PC-9 (cell line): ENCODE data around the gene CHST2. TPM values are rescaled to one million over a fixed set of nuclear protein-coding genes. Genes with fewer than 3 reads are reported as not detected.

Source experiments
- BruUV-seq: library from RNA; stranded (reverse); fragments of 400-500 nt; replicated peaks from 2 replicates; lab custom pipeline; 2021; lab: Mats Ljungman, UMichigan
- CTCF ChIA-PET: fragments of 300-600 bp; sonication (Branson Sonifier 250); formaldehyde crosslinking; loops from one replicate; lab custom pipeline; 2022; ENCODE audit warnings: antibody characterized with exemption; lab: Charles Lee
- POLR2A ChIA-PET: fragments of 300-600 bp; sonication (Branson Sonifier 250); formaldehyde crosslinking; loops from one replicate; lab custom pipeline; 2022; ENCODE audit warnings: antibody characterized with exemption; ENCODE audit not compliant: unreplicated experiment; lab: Charles Lee
- DNase-seq, 2 experiments: peaks; one replicate each; pipeline versions ENCODE4 v3.0.0 to v3.0.0-alpha.2; 2015 to 2022; ENCODE audit warnings: mixed read lengths in 1 of 2
- H2AFZ ChIP-seq: fragments of 200-600 bp; sonication (generic); 2 replicates; pipeline ENCODE4 v1.8.1; 2017; ENCODE audit warnings: antibody characterized with exemption
- H3F3A ChIP-seq: fragments of 200-600 bp; sonication (generic); 2 replicates; pipeline ENCODE4 v1.8.1; 2017; ENCODE audit warnings: antibody characterized with exemption, mild to moderate bottlenecking, low read depth; ENCODE audit not compliant: insufficient read depth
- H3K27ac ChIP-seq: fragments of 200-600 bp; sonication (generic); 2 replicates; pipeline ENCODE4 v1.6.1; 2016; ENCODE audit warnings: mixed run types
- H3K27me3 ChIP-seq: fragments of 200-600 bp; sonication (generic); 2 replicates; pipeline ENCODE4 v1.6.1; 2016; ENCODE audit warnings: low read depth, mixed run types; ENCODE audit not compliant: insufficient read depth
- H3K36me3 ChIP-seq: fragments of 200-600 bp; sonication (generic); 2 replicates; pipeline ENCODE4 v1.6.1; 2016; ENCODE audit warnings: low read depth, mixed run types
- H3K4me1 ChIP-seq: fragments of 200-600 bp; sonication (generic); replicated peaks from 2 replicates; pipeline ENCODE4 v1.6.1; 2016; ENCODE audit warnings: mixed run types; ENCODE audit not compliant: insufficient read depth
- H3K4me2 ChIP-seq: fragments of 200-600 bp; sonication (generic); 2 replicates; pipeline ENCODE4 v1.6.1; 2017; ENCODE audit warnings: mixed run types
- H3K4me3 ChIP-seq: fragments of 200-600 bp; sonication (generic); 2 replicates; pipeline ENCODE4 v1.6.1; 2016; ENCODE audit warnings: mixed run types
- H3K79me2 ChIP-seq: fragments of 200-600 bp; sonication (generic); 2 replicates; pipeline ENCODE4 v1.6.1; 2017; ENCODE audit warnings: low read depth, mixed run types
- H3K9me2 ChIP-seq: fragments of 200-600 bp; sonication (generic); 2 replicates; pipeline ENCODE4 v1.8.1; 2017; ENCODE audit warnings: mild to moderate bottlenecking; ENCODE audit not compliant: insufficient read depth
- H3K9me3 ChIP-seq: fragments of 200-600 bp; sonication (generic); 2 replicates; pipeline ENCODE4 v1.8.1; 2016; ENCODE audit warnings: low read depth; ENCODE audit not compliant: insufficient read depth
- H4K20me1 ChIP-seq: fragments of 200-600 bp; sonication (generic); 2 replicates; pipeline ENCODE4 v1.8.1; 2017; ENCODE audit not compliant: insufficient read depth
- EZH2 ChIP-seq: fragments of 200-600 bp; sonication (generic); IDR thresholded peaks from 2 replicates; pipeline ENCODE4 v1.8.0; 2017; ENCODE audit warnings: antibody characterized with exemption, low read depth
- intact Hi-C: fragments of 100-400 bp; cut with micrococcal nuclease; formaldehyde crosslinking; loops from one replicate; pipeline ENCODE4 v1.10.0; 2022; ENCODE audit not compliant: unreplicated experiment
- total RNA-seq: library from RNA; stranded (reverse); gene quantifications from 2 replicates; pipeline ENCODE4 v1.2.3, GENCODE V29; 2021
- TF ChIP-seq, protein P1 (sequence below): fragments of 200-600 bp; sonication (generic); conservative IDR thresholded peaks from 2 replicates; pipeline ENCODE4 v1.6.1; 2017; ENCODE audit warnings: mixed run types, antibody characterized with exemption, mild to moderate bottlenecking, moderate library complexity

The CHST2 gene
- total RNA-seq, 1 experiment from 2014 or later: 0.15 TPM

DNA sequence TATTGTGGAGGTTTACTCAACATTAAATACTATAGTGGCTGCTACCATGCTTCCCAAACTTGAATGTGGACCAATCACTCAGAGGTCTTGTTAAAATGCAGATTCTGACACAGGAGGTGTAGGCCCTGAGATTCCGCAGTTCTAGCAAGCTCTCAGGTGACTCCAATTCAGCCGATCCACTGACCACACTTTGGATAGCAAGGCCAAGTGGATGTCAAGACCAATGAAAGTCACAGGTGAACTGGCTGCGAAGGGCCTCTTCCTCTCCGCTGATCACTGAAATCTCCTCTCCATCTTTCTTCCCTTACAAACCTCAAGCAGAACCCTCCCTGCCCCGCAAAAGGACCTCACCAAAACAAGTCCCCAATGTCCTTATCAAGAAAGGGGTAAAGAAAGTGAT lies 9.2 kb upstream of the CHST2 start:
- TF ChIP-seq, protein P1, sequence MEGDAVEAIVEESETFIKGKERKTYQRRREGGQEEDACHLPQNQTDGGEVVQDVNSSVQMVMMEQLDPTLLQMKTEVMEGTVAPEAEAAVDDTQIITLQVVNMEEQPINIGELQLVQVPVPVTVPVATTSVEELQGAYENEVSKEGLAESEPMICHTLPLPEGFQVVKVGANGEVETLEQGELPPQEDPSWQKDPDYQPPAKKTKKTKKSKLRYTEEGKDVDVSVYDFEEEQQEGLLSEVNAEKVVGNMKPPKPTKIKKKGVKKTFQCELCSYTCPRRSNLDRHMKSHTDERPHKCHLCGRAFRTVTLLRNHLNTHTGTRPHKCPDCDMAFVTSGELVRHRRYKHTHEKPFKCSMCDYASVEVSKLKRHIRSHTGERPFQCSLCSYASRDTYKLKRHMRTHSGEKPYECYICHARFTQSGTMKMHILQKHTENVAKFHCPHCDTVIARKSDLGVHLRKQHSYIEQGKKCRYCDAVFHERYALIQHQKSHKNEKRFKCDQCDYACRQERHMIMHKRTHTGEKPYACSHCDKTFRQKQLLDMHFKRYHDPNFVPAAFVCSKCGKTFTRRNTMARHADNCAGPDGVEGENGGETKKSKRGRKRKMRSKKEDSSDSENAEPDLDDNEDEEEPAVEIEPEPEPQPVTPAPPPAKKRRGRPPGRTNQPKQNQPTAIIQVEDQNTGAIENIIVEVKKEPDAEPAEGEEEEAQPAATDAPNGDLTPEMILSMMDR: no peak
- TF ChIP-seq EZH2: no peak
- ChIA-PET POLR2A (no interaction called here), CTCF (no interaction called here)
- Histone ChIP-seq H3K36me3 (no peaks in the 10 kb centered on the region), H4K20me1 (no peaks in the 10 kb centered on the region), H3K79me2 (no peaks in the 10 kb centered on the region), H3K27me3 (peaks cover 8% of the 10 kb centered on the region), H3K27ac (no peak overlapping the region), H3K9me3 (no peaks in the 10 kb centered on the region), H3K9me2 (no peaks in the 10 kb centered on the region; the same call in 1 of the 2 replicates), H3K4me2 (no peak overlapping the region), H3F3A (no peaks in the 10 kb centered on the region), H3K4me3 (no peak overlapping the region), H3K4me1 (no peaks in the 10 kb centered on the region), H2AFZ (no peak overlapping the region)
- DNase-seq: no peak
- no TSS peak for BruUV-seq
- intact Hi-C loops: no loop called here

GRCh38 chr3:143118630-143119008 lies 952 bp upstream of the CHST2 start:
- Histone ChIP-seq H3K36me3 (no peaks in the 10 kb centered on the region), H3K9me3 (no peaks in the 10 kb centered on the region), H2AFZ (no peak overlapping the region), H4K20me1 (no peaks in the 10 kb centered on the region), H3K4me3 (no peak overlapping the region), H3K4me2 (no peak overlapping the region), H3K4me1 (no peaks in the 10 kb centered on the region), H3K27ac (no peak overlapping the region), H3K27me3 (no peaks in the 10 kb centered on the region; the same call in 1 of the 2 replicates), H3K9me2 (no peaks in the 10 kb centered on the region), H3F3A (no peaks in the 10 kb centered on the region), H3K79me2 (no peaks in the 10 kb centered on the region)
- ChIA-PET CTCF (no interaction called here), POLR2A (no interaction called here)
- BruUV-seq: no TSS peak
- no peak for DNase-seq
- intact Hi-C loops: no loop called here
- TF ChIP-seq, protein P1: no peak
- TF ChIP-seq EZH2: no peak

DNA sequence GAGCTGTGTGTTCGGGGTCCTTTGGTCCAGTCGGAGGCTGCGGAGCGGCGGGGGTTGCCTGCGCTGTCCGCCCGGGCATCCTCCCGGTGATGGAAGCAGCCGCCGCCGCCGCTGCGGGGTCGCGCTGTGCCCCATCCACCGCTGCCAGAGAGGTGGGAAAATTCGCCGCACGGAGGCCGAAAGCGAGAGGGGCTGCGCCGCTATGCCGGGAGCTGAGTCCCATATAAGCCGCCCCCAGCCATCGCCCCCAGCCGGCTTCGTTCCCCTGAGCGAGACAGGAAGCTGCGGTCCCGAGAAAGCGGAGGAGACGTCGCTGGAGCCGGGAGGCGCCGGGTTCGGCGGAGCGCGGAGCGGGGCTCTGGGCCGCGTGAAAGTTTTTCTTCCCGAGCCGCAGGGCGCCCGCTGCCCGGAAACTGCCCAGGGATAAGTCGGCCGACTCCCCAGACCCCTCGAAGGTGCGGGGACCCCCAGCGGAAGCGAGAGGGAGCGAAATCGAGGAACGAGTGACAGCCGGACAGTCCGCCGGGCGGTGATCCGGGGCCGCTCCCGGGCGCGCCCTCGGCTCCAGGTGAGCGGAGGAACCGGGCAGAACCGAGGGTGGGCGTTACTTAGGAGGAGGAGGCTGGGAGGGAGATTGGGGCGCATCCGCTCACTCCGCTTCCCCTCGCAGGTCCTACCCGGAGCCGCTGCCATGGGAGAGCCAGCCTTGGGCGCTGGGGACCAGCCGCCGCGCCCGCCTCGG lies 574 bp downstream of the CHST2 start:
- no peaks in the 10 kb centered on the region for H3K79me2 ChIP-seq

More for the DNA sequence above, 574 bp downstream of the CHST2 start:
- Histone ChIP-seq H2AFZ (no peak overlapping the region), H3K4me1 (no peaks in the 10 kb centered on the region), H3K27me3 (no peaks in the 10 kb centered on the region), H3F3A (no peaks in the 10 kb centered on the region), H3K4me3 (no peak overlapping the region), H3K9me3 (no peaks in the 10 kb centered on the region), H3K27ac (no peak overlapping the region), H4K20me1 (no peaks in the 10 kb centered on the region), H3K9me2 (no peaks in the 10 kb centered on the region), H3K4me2 (no peak overlapping the region), H3K36me3 (no peaks in the 10 kb centered on the region)
- DNase-seq: no peak
- POLR2A ChIA-PET: no interaction called here
- intact Hi-C loops: no loop called here
- TF ChIP-seq EZH2: no peak
- TF ChIP-seq, protein P1: no peak
- BruUV-seq: no TSS peak
- CTCF ChIA-PET: no interaction called here
